Left ventricle myocardium inferior (tissue), 1 donor: ENCODE results near the gene COLQ. TPM values are rescaled to one million over a fixed set of nuclear protein-coding genes. Genes with fewer than 3 reads are reported as not detected.
A peak's percentile ranks its signal among the peaks of the same experiment; 100 is the strongest.
"Not testable (repeated sequence)": the region's sequence is repeated elsewhere in the genome, so short reads cannot be mapped to it uniquely, and the experiment has no call there.

Source experiments
- DNase-seq: peaks from one replicate; pipeline ENCODE4 v3.0.0-alpha.2; 2020
- H3K27ac ChIP-seq: fragments of 200-600 bp; replicated peaks from 2 replicates; pipeline ENCODE4 v1.8.0; 2021
- H3K27me3 ChIP-seq: fragments of 200-600 bp; 2 replicates; pipeline ENCODE4 v1.8.0; 2021; ENCODE audit warnings: low read depth
- H3K36me3 ChIP-seq: fragments of 200-600 bp; 2 replicates; pipeline ENCODE4 v1.8.0; 2021
- H3K4me1 ChIP-seq: fragments of 200-600 bp; 2 replicates; pipeline ENCODE4 v1.8.0; 2021
- H3K4me3 ChIP-seq: fragments of 200-600 bp; 2 replicates; pipeline ENCODE4 v1.8.0; 2021; ENCODE audit warnings: mild to moderate bottlenecking, moderate library complexity
- H3K9me3 ChIP-seq: fragments of 200-600 bp; replicated peaks from 2 replicates; pipeline ENCODE4 v1.8.0; 2021
- intact Hi-C: fragments of 100-400 bp; cut with micrococcal nuclease; formaldehyde crosslinking; loops from one replicate; pipeline ENCODE4 v1.11.0; 2022
- total RNA-seq: library from RNA; stranded (reverse); fragmentation: NEBNext Ultra II Directional; extraction: Animal tissue kit (Norgen Biotek cat#: 25700); gene quantifications from one replicate; pipeline ENCODE4 v1.2.1, GENCODE V29; 2021
- TF ChIP-seq, protein P1 (sequence below): fragments of 200-600 bp; IDR thresholded peaks from 2 replicates; pipeline ENCODE4 v1.8.0; 2021; ENCODE audit warnings: antibody characterized with exemption, mild to moderate bottlenecking, borderline replicate concordance
- donor health status: DM: no; HTN: yes; CAD: no; lungs with severe emphysema.

COLQ gene
- total RNA-seq, 1 donor from 2014 or later: 14.9 TPM

- TF ChIP-seq, protein P1, sequence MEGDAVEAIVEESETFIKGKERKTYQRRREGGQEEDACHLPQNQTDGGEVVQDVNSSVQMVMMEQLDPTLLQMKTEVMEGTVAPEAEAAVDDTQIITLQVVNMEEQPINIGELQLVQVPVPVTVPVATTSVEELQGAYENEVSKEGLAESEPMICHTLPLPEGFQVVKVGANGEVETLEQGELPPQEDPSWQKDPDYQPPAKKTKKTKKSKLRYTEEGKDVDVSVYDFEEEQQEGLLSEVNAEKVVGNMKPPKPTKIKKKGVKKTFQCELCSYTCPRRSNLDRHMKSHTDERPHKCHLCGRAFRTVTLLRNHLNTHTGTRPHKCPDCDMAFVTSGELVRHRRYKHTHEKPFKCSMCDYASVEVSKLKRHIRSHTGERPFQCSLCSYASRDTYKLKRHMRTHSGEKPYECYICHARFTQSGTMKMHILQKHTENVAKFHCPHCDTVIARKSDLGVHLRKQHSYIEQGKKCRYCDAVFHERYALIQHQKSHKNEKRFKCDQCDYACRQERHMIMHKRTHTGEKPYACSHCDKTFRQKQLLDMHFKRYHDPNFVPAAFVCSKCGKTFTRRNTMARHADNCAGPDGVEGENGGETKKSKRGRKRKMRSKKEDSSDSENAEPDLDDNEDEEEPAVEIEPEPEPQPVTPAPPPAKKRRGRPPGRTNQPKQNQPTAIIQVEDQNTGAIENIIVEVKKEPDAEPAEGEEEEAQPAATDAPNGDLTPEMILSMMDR: no peak
- Histone ChIP-seq H3K4me1 (no peaks in the 10 kb centered on the region), H3K4me3 (no peak overlapping the region), H3K9me3 (no peaks in the 10 kb centered on the region), H3K27ac (no peak overlapping the region), H3K27me3 (no peaks in the 10 kb centered on the region), H3K36me3 (peaks cover 6% of the 10 kb centered on the region)
- DNase-seq: no peak
- intact Hi-C loops: no loop called here
These were observed 34.5 kb downstream of the COLQ start for GRCh38 chr3:15486979-15487378.

GRCh38 chr3:15486020-15486419 lies 35.5 kb downstream of the COLQ start:
- intact Hi-C loops: no loop called here
- H3K4me1 ChIP-seq: no peaks in the 10 kb centered on the region
- H3K27me3 ChIP-seq: no peaks in the 10 kb centered on the region
- peaks cover 3% of the 10 kb centered on the region for H3K9me3 ChIP-seq
- H3K27ac ChIP-seq: no peak overlapping the region
- H3K36me3 ChIP-seq: peaks cover 6% of the 10 kb centered on the region
- DNase-seq: no peak
- no peak overlapping the region for H3K4me3 ChIP-seq
- TF ChIP-seq, protein P1: no peak

- H3K27me3 ChIP-seq, intact Hi-C loops, H3K27ac ChIP-seq, H3K36me3 ChIP-seq, DNase-seq, H3K4me1 ChIP-seq, H3K9me3 ChIP-seq, H3K4me3 ChIP-seq: not testable (repeated sequence)
These were observed 37.0 kb downstream of the COLQ start for GRCh38 chr3:15484551-15484950.

- H3K9me3 ChIP-seq: peaks cover 3% of the 10 kb centered on the region
- no peak overlapping the region for H3K4me3 ChIP-seq
- no peaks in the 10 kb centered on the region for H3K27me3 ChIP-seq
- DNase-seq: no peak
- TF ChIP-seq, protein P1: no peak
- H3K36me3 ChIP-seq: no peaks in the 10 kb centered on the region
- H3K4me1 ChIP-seq: peaks cover 35% of the 10 kb centered on the region
- intact Hi-C loops: no loop called here
- no peak overlapping the region for H3K27ac ChIP-seq
These were observed 41.9 kb downstream of the COLQ start for GRCh38 chr3:15479400-15480224.

- H3K27ac ChIP-seq: peak overlapping the region; percentile 58
- intact Hi-C loops: no loop called here
These were observed 42.9 kb downstream of the COLQ start for GRCh38 chr3:15478640-15478979.

More at GRCh38 chr3:15478640-15478979, 42.9 kb downstream of the COLQ start:
- peaks cover 3% of the 10 kb centered on the region for H3K9me3 ChIP-seq
- H3K36me3 ChIP-seq: no peaks in the 10 kb centered on the region
- peaks cover 35% of the 10 kb centered on the region for H3K4me1 ChIP-seq
- no peak for DNase-seq
- TF ChIP-seq, protein P1: no peak
- H3K27me3 ChIP-seq: no peaks in the 10 kb centered on the region
- H3K4me3 ChIP-seq: no peak overlapping the region
